Adrenal gland (tissue), 12 donors: Measurements from ENCODE around the gene GRIN1. TPM values are rescaled to one million over a fixed set of nuclear protein-coding genes. Genes with fewer than 3 reads are reported as not detected.

ENCODE experiments used
- DNase-seq, 7 donors: peaks; one replicate each; pipeline ENCODE4 v3.0.0-alpha.2; 2019 to 2020
- H3K27ac ChIP-seq, 5 donors: fragments of 200-600 bp; sonication (generic) in 4 of 5; 1 replicate in 3 of 5; 2 replicates in 2 of 5; pipeline versions ENCODE4 v1.5.1 to v1.8.0; 2016 to 2020; ENCODE audit warnings: mild to moderate bottlenecking in 1 of 5
- H3K27me3 ChIP-seq: fragments of 200-600 bp; 2 replicates; pipeline ENCODE4 v1.8.0; 2021
- H3K36me3 ChIP-seq, 2 donors: fragments of 200-600 bp; replicated peaks in 1 of 2; 1 replicate in 1 of 2; 2 replicates in 1 of 2; pipeline versions ENCODE4 v1.5.1 to v1.8.0; 2018 to 2022
- H3K4me1 ChIP-seq, 2 donors: fragments of 200-600 bp; replicated peaks in 1 of 2; 1 replicate in 1 of 2; 2 replicates in 1 of 2; pipeline versions ENCODE4 v1.5.1 to v1.8.0; 2018 to 2021
- H3K4me3 ChIP-seq, 4 donors: fragments of 200-600 bp; sonication (generic) in 3 of 4; one replicate each; pipeline ENCODE4 v1.5.1; 2016 to 2018
- H3K9me3 ChIP-seq, 3 donors: fragments of 200-600 bp; sonication (generic) in 1 of 3; replicated peaks in 1 of 3; 1 replicate in 2 of 3; 2 replicates in 1 of 3; pipeline versions ENCODE4 v1.5.1 to v1.8.0; 2016 to 2021
- CTCF ChIP-seq, 6 experiments: fragments of 450-650 bp in 4 of 6; fragments of 200-600 bp in 2 of 6; sonication (generic) in 1 of 6; IDR thresholded peaks; 1 replicate in 5 of 6; 2 replicates in 1 of 6; pipeline versions ENCODE4 v1.5.1 to v1.8.0; 2016 to 2021; ENCODE audit warnings: antibody characterized with exemption in 6 of 6, mild to moderate bottlenecking in 2 of 6, moderate library complexity in 1 of 6
- POLR2A ChIP-seq, 2 donors: fragments of 450-650 bp; IDR thresholded peaks; one replicate each; pipeline ENCODE4 v1.6.1; 2017; ENCODE audit warnings: antibody characterized with exemption in 2 of 2, mild to moderate bottlenecking in 2 of 2, moderate library complexity in 1 of 2
- WGBS, 4 donors: extraction: QIAGEN DNeasy Blood & Tissue Kit in 2 of 4; methylation state at CpG; one replicate each; pipeline versions ENCODE4 v1.1.5 to v1.1.7; 2013 to 2017; 5-methylcytosine and 5-hydroxymethylcytosine counted together
- intact Hi-C, 2 donors: fragments of 100-400 bp; cut with DNase I; formaldehyde crosslinking; loops; one replicate each; pipeline versions ENCODE4 v1.14.1 to v1.15.0; 2022 to 2023
- polyA plus RNA-seq, 3 donors: library from polyadenylated mRNA; stranded (reverse); fragments of 200-250 nt in 2 of 3; fragments of 350-450 nt in 1 of 3; fragmentation: Illumina TruSeq in 1 of 3; extraction: RNeasy Lipid Tissue Mini Kit (QIAGEN cat#74804) in 1 of 3; gene quantifications; one replicate each; pipeline ENCODE4 v1.2.3, GENCODE V29; 2013 to 2014
- total RNA-seq, 9 donors: library from RNA; depleted of rRNA in 4 of 9; stranded (reverse); fragments of >200 nt in 4 of 9; fragments of 120-200 nt in 1 of 9; fragmentation: NEBNext Ultra II Directional in 1 of 9; extraction: Animal tissue kit (Norgen Biotek cat#: 25700) in 1 of 9; gene quantifications; one replicate each; pipeline versions ENCODE4 v1.1.0 to v1.2.4, GENCODE V29; 2013 to 2023
- donor health status: healthy with polysubstance abuse.
- donor health status: Bipolar disorder and iron deficiency.
- donor health status: DM: yes; HTN: yes; CAD: no.
- donor health status: DM: no; HTN: no; CAD: no.
- donor health status: DM: no; HTN: no; CAD: no.
- donor health status: DM: yes; HTN: yes; CAD: no.

The GRIN1 gene
- total and polyA plus RNA-seq, 12 donors, result 0.04 to 0.28 (median 0.10) TPM; not detected in 5

GRCh38 chr9:137150617-137151457 lies 11.9 kb downstream of the GRIN1 start:
- TF ChIP-seq POLR2A (IDR thresholded peaks at IDR 0.05) (no peak), CTCF (IDR thresholded peaks at IDR 0.05) (no peak)
- intact Hi-C loops, result no loop called here
- WGBS, 4 donors, result 25 to 43% (median 33%) methylated on average over 32 to 34 of the region's 34 CpGs
- H3K9me3 ChIP-seq, result no peaks in the 10 kb centered on the region
- H3K36me3 ChIP-seq, result no peaks in the 10 kb centered on the region
- H3K27me3 ChIP-seq, result peaks cover 4% of the 10 kb centered on the region
- no peaks in the 10 kb centered on the region for H3K4me1 ChIP-seq
- peak in 2 of 7 donors; percentile 53 to 62 for DNase-seq
- H3K4me3 ChIP-seq, result no peak overlapping the region
- H3K27ac ChIP-seq, result no peak overlapping the region

- 87 to 90% (median 87%) methylated on average over 7 of the region's 7 CpGs for WGBS, 4 donors
- no peak for TF ChIP-seq CTCF (IDR thresholded peaks at IDR 0.05)
- intact Hi-C loops, result no loop called here
Observed at GRCh38 chr9:137152844-137153405, 14.0 kb downstream of the GRIN1 start.

GRCh38 chr9:137156567-137157375 lies 17.8 kb downstream of the GRIN1 start:
- peak in 1 of 7 donors; percentile 16 for DNase-seq
- H3K36me3 ChIP-seq, result no peaks in the 10 kb centered on the region
- 0 to 20% (median 3%) methylated on average over 2 to 65 of the region's 65 CpGs for WGBS, 4 donors

More at GRCh38 chr9:137152844-137153405, 14.0 kb downstream of the GRIN1 start:
- Histone ChIP-seq H3K9me3 (no peaks in the 10 kb centered on the region), H3K27me3 (peaks cover 13% of the 10 kb centered on the region), H3K4me1 (peaks cover 0 to 4% of the 10 kb centered on the region in 2 donors), H3K36me3 (no peaks in the 10 kb centered on the region), H3K4me3 (no peak overlapping the region), H3K27ac (no peak overlapping the region)
- no peak for DNase-seq

More at GRCh38 chr9:137156567-137157375, 17.8 kb downstream of the GRIN1 start:
- intact Hi-C loops, result no loop called here
- H3K4me3 ChIP-seq, result no peak overlapping the region
- peaks cover 45% of the 10 kb centered on the region for H3K27me3 ChIP-seq
- no peak overlapping the region for H3K27ac ChIP-seq
- H3K4me1 ChIP-seq, result peaks cover 0 to 4% of the 10 kb centered on the region in 2 donors
- TF ChIP-seq POLR2A (IDR thresholded peaks at IDR 0.05) (no peak), CTCF (IDR thresholded peaks at IDR 0.05) (no peak)
- no peaks in the 10 kb centered on the region for H3K9me3 ChIP-seq
